Measurements from ENCODE around the gene NFKB2.

Gene NFKB2

DNA sequence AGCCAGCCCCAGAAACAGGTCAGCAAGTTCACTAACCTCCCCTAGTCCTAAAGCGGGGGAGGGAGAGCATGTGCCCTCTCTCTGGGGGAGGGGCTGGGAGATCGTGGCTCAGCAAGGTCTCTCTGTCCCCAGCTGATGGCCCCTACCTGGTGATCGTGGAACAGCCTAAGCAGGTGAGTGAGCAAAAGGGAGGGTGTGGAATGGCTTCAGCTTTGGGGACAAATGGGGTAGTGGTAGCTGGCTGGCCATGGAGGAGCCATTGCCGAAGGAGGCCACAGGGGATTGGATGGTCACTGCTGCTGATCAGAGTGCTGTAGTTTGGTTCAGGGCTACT lies 779 bp downstream of the NFKB2 start:
- no peak for DNase-seq

DNA sequence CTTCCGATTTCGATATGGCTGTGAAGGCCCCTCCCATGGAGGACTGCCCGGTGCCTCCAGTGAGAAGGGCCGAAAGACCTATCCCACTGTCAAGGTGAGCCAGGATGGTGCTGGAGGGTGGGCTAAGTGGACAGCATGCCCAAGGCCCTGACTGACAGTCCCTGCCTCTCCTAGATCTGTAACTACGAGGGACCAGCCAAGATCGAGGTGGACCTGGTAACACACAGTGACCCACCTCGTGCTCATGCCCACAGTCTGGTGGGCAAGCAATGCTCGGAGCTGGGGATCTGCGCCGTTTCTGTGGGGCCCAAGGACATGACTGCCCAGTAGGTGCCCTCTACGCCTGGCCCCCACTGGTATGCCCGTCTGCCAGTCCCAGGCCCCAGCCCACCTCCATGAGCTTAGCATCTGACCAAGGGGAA lies 1.2 kb downstream of the NFKB2 start:
- DNase-seq: no peak

DNA sequence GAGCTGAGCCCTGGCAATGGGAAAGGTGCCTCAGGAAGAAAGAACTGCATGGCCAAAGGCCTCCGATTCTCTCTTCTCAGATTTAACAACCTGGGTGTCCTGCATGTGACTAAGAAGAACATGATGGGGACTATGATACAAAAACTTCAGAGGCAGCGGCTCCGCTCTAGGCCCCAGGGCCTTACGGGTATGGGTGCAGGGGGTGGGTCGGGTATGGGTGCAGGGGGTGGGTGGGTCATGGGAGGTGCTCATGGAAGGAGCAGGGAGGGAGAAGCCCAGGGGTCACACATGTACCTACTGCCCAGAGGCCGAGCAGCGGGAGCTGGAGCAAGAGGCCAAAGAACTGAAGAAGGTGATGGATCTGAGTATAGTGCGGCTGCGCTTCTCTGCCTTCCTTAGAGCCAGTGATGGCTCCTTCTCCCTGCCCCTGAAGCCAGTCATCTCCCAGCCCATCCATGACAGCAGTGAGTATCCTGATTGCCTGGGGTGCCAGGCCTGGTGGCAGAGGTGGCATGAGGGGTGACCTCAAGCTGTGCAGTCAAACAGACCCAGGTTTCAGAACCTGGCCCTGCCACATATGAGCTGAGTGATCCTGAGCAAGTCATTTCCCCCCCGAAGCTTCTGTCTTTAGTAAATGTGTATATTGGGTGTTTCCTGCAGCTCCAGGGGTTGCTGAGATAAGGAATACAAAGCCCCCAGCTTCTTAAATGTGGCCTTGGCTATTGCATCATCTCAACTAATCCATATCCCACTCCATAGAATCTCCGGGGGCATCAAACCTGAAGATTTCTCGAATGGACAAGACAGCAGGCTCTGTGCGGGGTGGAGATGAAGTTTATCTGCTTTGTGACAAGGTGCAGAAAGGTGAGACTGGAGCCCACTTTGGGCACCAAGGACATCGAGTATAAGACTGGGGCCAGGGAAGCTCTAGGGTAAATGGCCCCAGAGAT lies 2.0 kb downstream of the NFKB2 start:
- no peak for DNase-seq

DNA sequence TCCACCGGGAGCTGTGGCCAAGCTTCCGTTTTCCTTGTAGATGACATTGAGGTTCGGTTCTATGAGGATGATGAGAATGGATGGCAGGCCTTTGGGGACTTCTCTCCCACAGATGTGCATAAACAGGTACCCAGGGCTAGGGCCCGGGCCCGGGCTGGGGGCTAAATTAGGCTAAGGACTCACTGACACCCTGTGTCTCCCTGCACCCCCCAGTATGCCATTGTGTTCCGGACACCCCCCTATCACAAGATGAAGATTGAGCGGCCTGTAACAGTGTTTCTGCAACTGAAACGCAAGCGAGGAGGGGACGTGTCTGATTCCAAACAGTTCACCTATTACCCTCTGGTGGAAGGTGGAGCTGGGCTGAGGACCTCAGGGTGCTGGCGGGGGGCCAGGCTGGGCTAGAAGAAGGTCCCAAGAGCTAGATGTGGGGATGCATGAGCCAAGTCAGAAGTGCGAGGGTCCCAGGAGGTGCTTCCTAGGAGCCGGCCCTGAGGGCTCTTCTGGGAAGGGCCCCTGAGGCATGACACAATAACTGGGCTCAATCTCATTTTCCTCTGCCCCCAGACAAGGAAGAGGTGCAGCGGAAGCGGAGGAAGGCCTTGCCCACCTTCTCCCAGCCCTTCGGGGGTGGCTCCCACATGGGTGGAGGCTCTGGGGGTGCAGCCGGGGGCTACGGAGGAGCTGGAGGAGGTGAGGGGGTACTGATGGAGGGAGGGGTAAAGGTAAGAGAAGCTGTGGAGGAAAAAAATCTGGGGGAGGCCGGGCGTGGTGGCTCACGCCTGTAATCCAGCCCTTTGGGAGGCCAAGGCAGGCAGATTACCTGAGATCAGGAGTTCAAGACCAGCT lies 2.9 kb downstream of the NFKB2 start:
- no peak for DNase-seq

DNA sequence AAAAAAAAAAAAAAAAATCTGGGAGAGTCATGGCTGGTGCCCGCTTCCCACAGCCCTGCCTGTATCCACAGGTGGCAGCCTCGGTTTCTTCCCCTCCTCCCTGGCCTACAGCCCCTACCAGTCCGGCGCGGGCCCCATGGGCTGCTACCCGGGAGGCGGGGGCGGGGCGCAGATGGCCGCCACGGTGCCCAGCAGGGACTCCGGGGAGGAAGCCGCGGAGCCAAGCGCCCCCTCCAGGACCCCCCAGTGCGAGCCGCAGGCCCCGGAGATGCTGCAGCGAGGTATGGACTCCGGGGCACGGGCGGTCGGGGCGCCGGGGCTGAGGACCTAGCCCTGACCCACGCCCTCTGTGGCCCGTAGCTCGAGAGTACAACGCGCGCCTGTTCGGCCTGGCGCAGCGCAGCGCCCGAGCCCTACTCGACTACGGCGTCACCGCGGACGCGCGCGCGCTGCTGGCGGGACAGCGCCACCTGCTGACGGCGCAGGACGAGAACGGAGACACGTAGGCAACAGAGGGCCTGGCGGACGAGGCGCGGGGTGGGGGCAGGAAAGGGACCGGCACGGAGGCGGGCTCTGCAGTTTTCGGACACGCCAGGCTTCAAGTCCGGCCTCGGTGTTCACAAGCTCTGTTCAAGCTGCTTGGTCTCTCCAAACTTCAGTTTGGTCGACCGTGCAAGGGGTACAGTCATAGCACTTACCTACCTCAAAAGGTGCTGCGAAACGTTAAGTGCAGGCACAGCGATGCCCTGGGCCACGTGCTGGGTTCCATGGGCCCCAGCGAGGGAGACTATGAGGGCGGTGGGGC lies 3.9 kb downstream of the NFKB2 start:
- no peak for DNase-seq

DNA sequence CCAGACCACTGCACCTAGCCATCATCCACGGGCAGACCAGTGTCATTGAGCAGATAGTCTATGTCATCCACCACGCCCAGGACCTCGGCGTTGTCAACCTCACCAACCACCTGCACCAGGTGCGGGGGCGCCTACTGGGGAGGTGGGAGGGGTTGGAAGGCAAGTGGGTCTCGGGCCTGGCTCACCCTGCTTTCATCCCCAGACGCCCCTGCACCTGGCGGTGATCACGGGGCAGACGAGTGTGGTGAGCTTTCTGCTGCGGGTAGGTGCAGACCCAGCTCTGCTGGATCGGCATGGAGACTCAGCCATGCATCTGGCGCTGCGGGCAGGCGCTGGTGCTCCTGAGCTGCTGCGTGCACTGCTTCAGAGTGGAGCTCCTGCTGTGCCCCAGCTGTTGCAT lies 4.6 kb downstream of the NFKB2 start:
- DNase-seq: no peak

DNA sequence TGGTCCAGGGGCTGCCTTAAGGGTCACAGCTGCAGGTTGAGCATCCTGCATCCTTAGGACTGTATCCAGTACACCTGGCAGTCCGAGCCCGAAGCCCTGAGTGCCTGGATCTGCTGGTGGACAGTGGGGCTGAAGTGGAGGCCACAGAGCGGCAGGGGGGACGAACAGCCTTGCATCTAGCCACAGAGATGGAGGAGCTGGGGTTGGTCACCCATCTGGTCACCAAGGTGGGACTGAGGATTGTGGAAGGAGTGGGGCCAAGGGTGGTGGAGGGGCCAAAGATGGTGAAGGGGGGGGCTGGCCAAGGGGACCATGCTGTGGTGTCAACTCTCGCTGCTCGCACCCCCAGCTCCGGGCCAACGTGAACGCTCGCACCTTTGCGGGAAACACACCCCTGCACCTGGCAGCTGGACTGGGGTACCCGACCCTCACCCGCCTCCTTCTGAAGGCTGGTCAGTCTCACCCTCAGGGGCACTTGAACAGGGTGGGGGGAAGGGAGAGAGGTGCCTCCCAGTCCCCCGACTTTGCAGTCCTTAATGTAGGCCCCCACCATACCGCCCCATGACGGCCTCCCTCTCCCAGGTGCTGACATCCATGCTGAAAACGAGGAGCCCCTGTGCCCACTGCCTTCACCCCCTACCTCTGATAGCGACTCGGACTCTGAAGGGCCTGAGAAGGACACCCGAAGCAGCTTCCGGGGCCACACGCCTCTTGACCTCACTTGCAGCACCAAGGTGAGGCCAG lies 5.3 kb downstream of the NFKB2 start:
- DNase-seq: no peak

DNA sequence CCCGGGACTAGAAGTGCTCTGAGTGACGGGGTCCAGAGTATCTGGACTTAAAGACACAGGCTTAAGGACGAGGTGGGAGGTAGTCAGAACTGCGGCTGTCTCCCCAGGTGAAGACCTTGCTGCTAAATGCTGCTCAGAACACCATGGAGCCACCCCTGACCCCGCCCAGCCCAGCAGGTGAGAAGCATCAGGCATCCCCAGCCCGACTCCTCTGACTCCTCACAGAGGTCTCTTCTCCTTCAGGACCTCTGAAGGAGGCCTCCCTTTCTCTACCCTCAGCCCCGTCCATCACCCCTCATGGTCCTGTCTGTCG lies 5.8 kb downstream of the NFKB2 start:
- no peak for DNase-seq

DNA sequence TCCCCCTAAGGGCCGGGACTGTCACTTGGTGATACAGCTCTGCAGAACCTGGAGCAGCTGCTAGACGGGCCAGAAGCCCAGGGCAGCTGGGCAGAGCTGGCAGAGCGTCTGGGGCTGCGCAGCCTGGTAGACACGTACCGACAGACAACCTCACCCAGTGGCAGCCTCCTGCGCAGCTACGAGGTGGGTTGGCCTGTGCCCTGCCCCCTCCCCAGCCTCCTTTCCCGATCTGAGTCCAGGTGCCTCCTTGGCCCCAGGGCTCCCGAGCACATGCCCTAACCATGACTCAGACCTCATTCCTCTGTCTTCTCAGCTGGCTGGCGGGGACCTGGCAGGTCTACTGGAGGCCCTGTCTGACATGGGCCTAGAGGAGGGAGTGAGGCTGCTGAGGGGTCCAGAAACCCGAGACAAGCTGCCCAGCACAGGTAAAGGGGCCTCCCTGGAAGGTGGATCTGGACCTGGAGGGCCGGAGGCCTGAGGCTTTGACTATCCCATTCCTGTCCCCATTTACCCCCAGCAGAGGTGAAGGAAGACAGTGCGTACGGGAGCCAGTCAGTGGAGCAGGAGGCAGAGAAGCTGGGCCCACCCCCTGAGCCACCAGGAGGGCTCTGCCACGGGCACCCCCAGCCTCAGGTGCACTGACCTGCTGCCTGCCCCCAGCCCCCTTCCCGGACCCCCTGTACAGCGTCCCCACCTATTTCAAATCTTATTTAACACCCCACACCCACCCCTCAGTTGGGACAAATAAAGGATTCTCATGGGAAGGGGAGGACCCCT lies 6.4 kb downstream of the NFKB2 start:
- DNase-seq: no peak

DNA sequence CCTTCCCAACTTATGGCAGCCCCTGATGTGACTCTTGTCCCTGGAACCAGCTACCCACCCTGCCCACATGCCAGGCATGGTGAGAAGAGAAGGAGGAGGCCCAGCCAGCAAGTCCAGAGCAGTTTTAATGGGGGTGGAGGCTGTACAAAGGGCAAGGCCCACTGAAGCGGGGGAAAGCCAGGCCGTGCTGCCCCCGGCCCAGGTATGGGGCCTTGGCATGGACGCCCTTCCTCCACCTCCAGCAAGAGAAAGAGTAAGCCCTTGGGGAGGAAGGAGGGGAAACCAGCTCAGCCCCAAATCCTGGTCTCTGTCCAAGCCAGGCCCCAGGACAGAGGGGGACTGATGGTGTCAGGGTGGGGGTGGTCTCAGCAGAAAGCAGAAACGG lies 7.0 kb downstream of the NFKB2 start:
- no peak for DNase-seq

DNA sequence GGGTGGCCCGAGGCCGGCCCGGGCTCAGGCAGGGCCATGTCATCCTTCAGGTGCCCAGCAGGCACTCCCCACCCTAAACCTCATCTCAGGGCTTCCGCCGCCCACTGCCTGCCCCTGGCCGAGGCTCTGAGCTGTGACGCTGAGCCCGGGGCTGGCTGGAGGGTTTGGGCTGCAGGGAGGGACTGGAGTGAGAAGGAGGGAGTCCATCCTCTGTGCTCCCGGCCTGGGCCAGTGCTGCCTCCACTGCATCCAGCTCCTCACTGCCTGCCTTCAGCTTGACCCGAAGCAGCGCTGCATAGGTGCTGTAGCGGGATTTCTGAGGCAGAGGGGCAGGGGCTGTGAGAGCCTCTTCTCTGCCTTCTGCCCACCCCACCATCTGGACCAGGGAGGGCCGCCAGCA lies 7.6 kb downstream of the NFKB2 start:
- DNase-seq: no peak

DNA sequence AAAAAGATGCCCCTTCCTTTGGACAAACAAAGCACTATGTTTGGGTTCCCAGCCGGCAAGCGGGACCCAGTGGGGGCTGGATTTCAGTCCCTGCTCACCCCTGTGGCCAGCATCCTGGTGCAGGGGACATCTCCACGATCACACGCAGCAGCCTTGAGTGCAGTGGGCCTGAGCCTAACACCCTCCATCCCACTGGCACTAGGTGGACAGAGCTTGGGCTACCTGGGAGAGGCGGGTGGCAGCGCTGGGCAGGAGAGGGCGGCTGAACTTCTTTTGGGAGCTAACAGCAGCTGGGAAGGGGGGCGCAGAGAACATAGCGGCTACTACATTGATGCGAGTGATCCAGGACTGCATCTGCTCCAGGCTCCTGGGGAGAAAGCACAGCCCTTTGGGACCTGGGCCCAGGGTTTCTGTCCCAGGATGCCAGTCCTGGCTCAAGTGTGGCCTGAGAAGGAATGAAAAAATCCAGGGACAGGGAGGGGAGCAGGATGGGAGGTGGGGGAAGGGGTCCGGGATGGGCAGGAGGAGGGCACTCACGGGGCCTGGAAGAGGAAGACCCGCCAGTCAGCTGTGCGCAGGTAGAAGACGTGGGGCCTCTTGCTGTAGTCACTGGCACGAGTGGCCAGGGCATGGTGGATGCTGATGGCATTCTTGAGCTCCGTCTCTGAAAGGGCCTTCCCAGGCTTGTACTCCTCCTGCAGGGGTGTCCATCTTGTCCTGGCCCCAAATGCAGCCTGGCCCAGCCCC lies 9.0 kb downstream of the NFKB2 start:
- no peak for DNase-seq

DNA sequence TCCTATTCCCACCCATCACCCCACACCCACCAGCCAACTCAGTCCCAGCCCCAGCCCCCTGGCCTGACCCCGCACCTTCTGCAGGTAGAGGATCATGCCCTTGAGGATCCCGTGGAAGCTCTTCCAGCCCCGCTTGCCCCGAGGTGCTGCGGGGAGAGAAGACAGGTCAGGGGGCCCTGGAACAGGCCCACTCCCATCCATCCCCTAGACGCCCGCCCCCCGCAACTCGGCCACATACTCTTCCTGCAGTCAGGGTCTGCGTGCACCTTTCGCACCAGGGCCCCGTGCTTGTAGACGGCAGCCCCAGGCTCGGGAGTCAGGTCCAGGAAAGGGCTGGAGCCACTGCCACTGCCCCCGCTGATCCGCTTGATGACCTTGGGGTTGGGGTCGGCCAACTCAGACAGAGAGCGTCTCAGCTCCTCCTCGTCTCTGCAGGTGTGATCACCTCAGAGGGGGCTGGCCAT lies 9.6 kb downstream of the NFKB2 start:
- no peak for DNase-seq

DNA sequence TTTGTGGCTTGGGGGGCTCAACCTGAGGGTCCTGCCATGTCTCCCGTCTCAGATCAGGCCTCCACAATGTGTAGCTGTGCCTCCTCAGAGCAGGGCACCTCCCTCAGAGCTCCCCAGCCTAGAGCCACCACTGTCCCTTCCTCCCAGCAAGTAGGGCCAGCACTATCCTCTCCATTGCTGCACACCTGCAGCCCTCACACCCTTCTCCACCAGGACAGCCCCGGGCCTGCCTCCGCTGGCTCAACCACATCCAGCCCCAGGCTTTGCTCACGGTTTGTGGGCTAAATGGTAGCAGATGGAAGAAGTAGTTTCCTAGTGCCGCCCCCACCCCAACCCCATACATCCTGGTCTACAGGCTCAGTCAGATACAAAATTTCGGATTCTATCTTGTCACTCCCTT lies 10.1 kb downstream of the NFKB2 start:
- no peak for DNase-seq

DNA sequence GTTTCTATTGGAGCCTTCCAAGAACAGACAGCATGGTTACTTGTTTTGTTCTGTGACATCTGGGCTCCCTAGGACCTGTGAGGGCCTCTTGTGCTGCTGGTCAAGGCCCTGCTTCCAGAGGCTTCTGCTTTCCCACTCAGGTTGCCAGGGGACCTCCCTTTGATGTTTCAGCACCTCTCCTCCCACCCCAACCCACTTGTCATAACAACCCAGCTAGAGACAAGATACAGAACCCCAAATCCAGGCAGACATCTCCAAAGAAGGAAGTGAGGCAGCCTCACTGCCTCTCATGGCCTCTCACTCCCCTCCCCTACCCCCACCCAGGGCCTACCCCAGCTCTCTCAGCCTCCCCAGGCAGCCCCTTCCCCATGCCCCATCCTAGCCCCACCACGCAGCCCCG lies 11.3 kb downstream of the NFKB2 start:
- no peak for DNase-seq

DNA sequence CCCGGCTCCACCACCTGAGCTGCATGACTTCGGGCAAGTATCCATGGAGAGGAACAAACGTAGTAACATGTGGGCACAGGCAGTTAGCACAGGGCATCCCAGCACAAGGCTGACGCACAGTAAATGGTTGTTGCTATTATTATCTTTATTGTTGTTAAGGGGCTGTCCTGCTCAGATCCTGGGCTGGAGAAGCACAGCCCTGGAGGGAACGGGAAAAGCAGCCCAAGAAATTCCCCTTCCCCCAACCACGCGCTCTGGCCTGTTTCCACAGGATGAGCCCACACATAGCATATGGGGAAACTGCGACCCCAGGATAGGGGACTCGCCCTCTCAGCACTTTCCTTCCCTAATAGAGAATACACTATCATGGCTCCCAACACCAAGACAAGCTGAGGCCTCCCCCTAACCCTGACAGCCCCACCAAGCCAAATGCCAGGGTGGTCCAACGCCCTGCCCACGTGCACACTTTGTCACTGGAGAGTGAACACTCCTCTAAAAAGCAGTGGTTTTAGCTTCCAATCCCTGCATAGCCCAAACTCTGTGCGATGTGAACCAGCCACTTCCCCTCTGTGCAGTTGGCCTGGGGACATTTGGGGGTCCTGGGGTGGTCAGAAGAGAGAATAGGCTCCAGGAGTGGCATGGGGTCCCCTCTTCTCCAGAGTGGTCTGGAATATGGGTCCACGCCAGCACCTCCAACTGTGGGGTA lies 12.1 kb downstream of the NFKB2 start:
- DNase-seq: no peak

DNA sequence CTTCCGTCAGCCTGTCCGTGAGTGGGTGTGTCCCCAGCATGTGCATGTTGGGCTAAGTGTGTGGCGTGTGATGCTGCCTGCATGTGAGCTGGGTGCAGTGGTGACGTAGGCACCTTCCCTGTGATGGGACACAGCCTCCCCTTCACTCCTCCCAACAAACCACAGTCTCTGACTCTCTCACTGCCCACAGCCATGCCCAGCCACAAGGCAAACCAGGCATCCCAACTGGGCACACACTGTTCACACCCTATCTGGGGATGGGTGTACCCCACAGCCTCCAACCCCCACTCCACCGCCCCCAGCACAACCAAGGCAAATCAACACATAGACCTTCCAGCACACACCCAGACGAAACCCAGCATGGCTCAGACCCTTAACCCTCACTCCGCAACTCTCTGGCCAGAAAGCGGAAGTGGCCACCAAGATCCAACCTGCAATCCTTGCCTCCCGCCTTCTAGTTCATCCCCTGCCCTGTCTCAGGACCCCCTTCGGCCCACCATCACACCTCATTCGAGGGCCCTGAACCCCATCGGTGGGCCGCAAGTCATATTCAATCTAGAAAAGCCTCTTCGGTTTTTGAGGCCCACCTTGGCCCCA lies 12.7 kb downstream of the NFKB2 start:
- no peak for DNase-seq

DNA sequence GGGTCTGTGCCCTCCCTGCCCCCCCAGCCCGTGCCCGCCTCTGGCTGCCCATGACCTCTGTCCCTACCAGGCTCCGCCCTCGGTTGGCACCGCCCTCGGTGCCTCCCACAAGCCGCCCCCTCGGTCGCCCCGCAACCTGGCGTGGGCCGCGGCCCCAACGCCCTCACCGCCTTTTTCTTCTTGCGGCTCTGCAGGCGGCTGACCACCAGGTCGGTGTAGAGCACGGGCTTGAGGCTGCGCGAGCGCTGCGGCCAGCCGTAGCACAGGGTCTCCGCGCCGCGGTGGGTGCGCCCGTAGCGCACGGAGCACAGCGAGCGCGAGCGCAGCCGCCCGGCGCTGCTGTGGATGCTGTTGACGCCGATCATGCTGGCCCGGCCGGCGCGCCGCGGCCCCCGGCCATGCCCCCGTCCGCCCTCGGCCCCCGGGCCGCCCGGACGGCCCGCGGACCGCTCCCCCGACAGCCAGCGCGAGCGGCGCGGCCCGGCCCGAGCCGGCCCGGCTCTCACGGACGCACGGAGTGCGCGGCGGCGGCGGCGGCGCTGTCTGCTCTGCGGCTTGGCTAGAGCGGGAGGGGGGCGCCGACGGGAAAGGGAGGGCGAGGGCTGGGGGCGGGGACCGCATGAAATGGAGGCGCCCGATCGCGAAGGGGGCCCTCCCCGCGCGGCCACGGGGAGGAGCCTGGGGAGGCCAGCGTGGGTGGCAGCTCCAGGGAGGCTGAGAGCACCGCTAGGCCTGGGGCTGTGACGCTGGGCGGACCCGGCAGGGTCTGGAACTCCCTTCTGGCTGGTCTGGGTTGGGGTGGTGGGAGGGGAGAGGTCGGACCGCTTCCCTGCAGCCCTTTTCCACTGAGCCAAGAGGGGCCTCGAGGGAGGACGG lies 13.5 kb downstream of the NFKB2 start:
- DNase-seq: no peak
